Activated B cell treated with CpG ODN at 0.5 μM for 24 hours (primary cell): ENCODE data around the gene GSTA5. TPM values are rescaled to one million over a fixed set of nuclear protein-coding genes. Genes with fewer than 3 reads are reported as not detected.
"Not testable (repeated sequence)": the region's sequence is repeated elsewhere in the genome, so short reads cannot be mapped to it uniquely, and the experiment has no call there.

Experiments
- ATAC-seq: fragments of 200-7000 bp; cut with Tn5 transposase; one replicate; pipeline ENCODE4 v1.10.0; 2021; ENCODE audit warnings: low read depth, mild to moderate bottlenecking, moderate library complexity
- CTCF ChIA-PET: fragments of 350-600 bp; sonication (Branson Sonifier 250); formaldehyde crosslinking; loops from one replicate; lab custom pipeline; 2021; ENCODE audit warnings: antibody characterized with exemption; lab: Charles Lee
- POLR2A ChIA-PET: fragments of 350-600 bp; sonication (Branson Sonifier 250); formaldehyde crosslinking; loops from one replicate; lab custom pipeline; 2021; ENCODE audit warnings: antibody characterized with exemption; lab: Charles Lee
- DNase-seq: peaks from one replicate; pipeline ENCODE4 v3.0.0; 2022
- H3K27ac Mint-ChIP-seq: one replicate; pipeline ENCODE4 v1.8.0; 2020; ENCODE audit warnings: mixed read lengths
- H3K27me3 Mint-ChIP-seq: one replicate; pipeline ENCODE4 v1.8.0; 2021; ENCODE audit warnings: mixed read lengths
- H3K36me3 Mint-ChIP-seq: one replicate; pipeline ENCODE4 v1.8.0; 2021; ENCODE audit warnings: low read depth, mixed read lengths
- H3K4me1 Mint-ChIP-seq: one replicate; pipeline ENCODE4 v1.8.0; 2021; ENCODE audit warnings: mixed read lengths
- H3K4me3 Mint-ChIP-seq: one replicate; pipeline ENCODE4 v1.8.0; 2020; ENCODE audit warnings: mild to moderate bottlenecking, mixed read lengths
- H3K9me3 Mint-ChIP-seq: one replicate; pipeline ENCODE4 v1.8.0; 2020; ENCODE audit warnings: mixed read lengths
- intact Hi-C: fragments of 100-400 bp; cut with micrococcal nuclease; formaldehyde crosslinking; loops from one replicate; pipeline ENCODE4 v1.15.1; 2024
- total RNA-seq: library from RNA; stranded (reverse); gene quantifications from 2 replicates; pipeline ENCODE4 v1.2.3, GENCODE V29; 2022
- TF ChIP-seq, protein P1 (sequence below): fragments of 200-600 bp; IDR thresholded peaks from one replicate; pipeline ENCODE4 v1.8.0; 2022; ENCODE audit warnings: antibody characterized with exemption, mild to moderate bottlenecking

Gene GSTA5
- total RNA-seq, 1 donor from 2014 or later, result not detected

DNA sequence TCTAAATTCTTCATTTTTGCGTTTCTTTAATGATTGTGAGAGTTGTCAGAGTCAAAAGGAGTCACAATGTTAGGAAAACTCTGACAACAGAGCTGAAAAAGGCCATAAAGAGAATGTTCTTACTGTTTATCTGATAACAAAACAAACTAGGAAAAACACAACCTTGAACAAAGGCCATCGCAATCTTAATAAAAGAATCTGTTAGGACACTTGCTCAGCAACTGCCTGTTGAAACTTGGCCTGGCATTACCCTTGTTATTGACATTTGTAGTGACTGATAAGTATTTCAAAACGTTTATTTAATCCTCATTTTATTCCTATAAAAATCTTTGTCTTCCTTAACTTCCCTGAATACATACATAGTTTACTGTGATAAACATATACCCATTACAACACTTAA, 52.7 kb downstream of the GSTA5 start:
- TF ChIP-seq, protein P1, sequence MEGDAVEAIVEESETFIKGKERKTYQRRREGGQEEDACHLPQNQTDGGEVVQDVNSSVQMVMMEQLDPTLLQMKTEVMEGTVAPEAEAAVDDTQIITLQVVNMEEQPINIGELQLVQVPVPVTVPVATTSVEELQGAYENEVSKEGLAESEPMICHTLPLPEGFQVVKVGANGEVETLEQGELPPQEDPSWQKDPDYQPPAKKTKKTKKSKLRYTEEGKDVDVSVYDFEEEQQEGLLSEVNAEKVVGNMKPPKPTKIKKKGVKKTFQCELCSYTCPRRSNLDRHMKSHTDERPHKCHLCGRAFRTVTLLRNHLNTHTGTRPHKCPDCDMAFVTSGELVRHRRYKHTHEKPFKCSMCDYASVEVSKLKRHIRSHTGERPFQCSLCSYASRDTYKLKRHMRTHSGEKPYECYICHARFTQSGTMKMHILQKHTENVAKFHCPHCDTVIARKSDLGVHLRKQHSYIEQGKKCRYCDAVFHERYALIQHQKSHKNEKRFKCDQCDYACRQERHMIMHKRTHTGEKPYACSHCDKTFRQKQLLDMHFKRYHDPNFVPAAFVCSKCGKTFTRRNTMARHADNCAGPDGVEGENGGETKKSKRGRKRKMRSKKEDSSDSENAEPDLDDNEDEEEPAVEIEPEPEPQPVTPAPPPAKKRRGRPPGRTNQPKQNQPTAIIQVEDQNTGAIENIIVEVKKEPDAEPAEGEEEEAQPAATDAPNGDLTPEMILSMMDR, result no peak
- Mint-ChIP-seq H3K27me3 (peaks cover 10% of the 10 kb centered on the region), H3K36me3 (no peaks in the 10 kb centered on the region), H3K4me3 (no peak overlapping the region), H3K4me1 (no peaks in the 10 kb centered on the region), H3K27ac (no peak overlapping the region), H3K9me3 (peaks cover 7% of the 10 kb centered on the region)
- ATAC-seq, result no peak
- ChIA-PET CTCF (no interaction called here), POLR2A (no interaction called here)
- intact Hi-C loops, result no loop called here
- DNase-seq, result no peak

DNA sequence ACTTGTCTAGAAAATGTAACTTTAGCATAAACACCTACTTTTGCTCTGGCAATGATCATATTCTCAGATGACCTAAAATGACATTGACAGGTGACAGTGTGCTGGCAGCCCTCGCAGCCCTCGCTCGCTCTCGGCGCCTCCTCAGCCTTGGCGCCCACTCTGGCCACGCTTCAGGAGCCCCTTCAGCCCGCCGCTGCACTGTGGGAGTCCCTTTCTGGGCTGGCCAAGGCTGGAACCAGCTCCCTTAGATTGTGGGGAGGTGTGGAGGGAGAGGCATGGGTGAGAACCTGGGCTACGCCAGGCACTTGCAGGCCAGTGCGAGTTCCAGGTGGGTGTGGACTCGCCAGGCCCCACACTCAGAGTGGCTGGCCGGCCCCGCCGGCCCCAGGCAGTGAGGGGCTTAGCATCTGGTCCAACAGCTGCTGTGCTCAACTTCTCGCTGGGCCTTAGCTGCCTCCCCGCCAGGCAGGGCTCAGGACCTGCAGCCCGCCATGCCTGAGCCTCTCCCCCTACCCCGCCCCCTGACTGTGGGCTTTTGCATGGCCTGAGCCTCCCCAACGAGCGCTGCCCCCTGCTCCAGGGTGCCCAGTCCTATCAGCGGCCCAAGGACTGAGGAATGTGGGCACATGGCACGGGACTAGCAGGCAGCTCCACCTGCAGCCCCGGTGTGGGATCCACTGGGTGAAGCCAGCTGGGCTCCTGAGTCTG, 54.2 kb downstream of the GSTA5 start:
- TF ChIP-seq, protein P1, result no peak
- Mint-ChIP-seq H3K27me3 (peaks cover 14% of the 10 kb centered on the region), H3K4me1 (no peaks in the 10 kb centered on the region), H3K4me3 (no peak overlapping the region), H3K9me3 (no peaks in the 10 kb centered on the region), H3K36me3 (no peaks in the 10 kb centered on the region), H3K27ac (no peak overlapping the region)
- ChIA-PET CTCF (no interaction called here), POLR2A (no interaction called here)
- no peak for ATAC-seq
- DNase-seq, result no peak
- intact Hi-C loops, result no loop called here

DNA sequence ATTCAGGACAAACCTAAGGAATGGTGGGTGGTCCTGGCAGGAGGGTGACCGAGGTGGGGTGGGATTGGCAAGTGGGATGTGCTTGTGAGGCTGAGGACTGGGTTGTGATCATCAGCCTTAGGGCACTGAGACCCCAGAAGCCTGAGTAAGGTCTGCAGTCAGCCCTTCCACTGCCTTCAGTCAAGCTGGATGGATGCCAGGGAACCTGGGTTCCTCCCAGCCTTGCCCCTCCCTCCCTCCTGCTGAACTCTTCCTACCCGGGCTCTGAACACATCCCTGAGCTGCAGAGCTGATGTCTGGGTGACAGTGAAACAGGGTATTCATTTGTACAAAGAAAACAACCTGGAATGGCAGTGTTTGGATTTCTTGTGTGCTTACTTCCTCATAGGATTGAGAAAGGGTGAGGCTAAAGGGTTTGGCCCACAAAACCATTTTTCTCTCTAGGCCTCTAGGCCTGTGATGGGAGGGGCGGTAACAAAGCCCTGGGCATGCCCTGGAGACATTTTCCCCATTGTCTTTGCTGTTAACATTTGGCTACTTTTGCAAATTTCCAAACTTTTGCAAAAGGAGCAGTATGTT, 57.8 kb downstream of the GSTA5 start:
- POLR2A ChIA-PET, result not testable (repeated sequence)

DNA sequence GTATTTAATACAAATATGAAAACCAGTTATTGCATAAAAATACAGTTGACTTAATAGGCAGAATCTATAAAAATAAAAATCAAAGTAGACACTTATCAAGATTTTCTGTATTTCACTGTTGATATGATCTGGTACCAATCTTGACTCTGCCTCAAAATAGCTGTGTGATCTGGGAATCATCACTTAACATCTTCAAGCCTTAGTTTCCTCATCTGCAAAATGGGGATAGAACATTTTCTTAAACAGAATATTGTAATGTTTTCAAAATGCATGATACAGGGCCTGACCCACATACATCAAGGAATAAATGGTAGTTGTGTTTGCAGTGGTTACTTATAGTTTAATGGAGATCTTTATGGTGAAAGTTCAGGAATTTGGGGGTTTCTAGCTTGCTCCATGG, 58.4 kb downstream of the GSTA5 start:
- CTCF ChIA-PET, H3K4me1 Mint-ChIP-seq, ATAC-seq, DNase-seq, H3K36me3 Mint-ChIP-seq, H3K4me3 Mint-ChIP-seq, POLR2A ChIA-PET, H3K27ac Mint-ChIP-seq, intact Hi-C loops, H3K9me3 Mint-ChIP-seq: not testable (repeated sequence)
- H3K27me3 Mint-ChIP-seq, result peaks cover 20% of the 10 kb centered on the region

More for the DNA sequence above, 57.8 kb downstream of the GSTA5 start:
- H3K27ac Mint-ChIP-seq, CTCF ChIA-PET, ATAC-seq, H3K9me3 Mint-ChIP-seq, DNase-seq, H3K4me3 Mint-ChIP-seq, H3K36me3 Mint-ChIP-seq, H3K4me1 Mint-ChIP-seq, intact Hi-C loops: not testable (repeated sequence)
- peaks cover 20% of the 10 kb centered on the region for H3K27me3 Mint-ChIP-seq

Other genes with a start within 250 kb of the GSTA5 start
- gene TMEM14A, start 169.7 kb downstream of the GSTA5 start, total RNA-seq, result 6.6 and 7.7 TPM in 2 replicates
- not detected in 2 replicates for gene GSTA2, start 77.3 kb downstream of the GSTA5 start, total RNA-seq
- gene GSTA1, start 37.0 kb downstream of the GSTA5 start, total RNA-seq, result not detected in 2 replicates
- not detected in 2 replicates for gene GSTA3, start 68.9 kb upstream of the GSTA5 start, total RNA-seq
- 3.3 and 4.4 TPM in 2 replicates for gene GSTA4, start 154.5 kb upstream of the GSTA5 start, total RNA-seq
- gene CILK1, start 221.0 kb upstream of the GSTA5 start, total RNA-seq, result 6.8 and 7.6 TPM in 2 replicates
- gene FBXO9, start 224.6 kb upstream of the GSTA5 start, total RNA-seq, result 53.5 and 62.1 TPM in 2 replicates